Caco-2 (cell line): ENCODE data around the gene COQ4. TPM values are rescaled to one million over a fixed set of nuclear protein-coding genes. Genes with fewer than 3 reads are reported as not detected.

ENCODE experiments used
- BruUV-seq: library from RNA; stranded (reverse); fragments of 400-500 nt; replicated peaks from 2 replicates; lab custom pipeline; 2021; lab: Mats Ljungman, UMichigan
- CTCF ChIA-PET: fragments of 300-600 bp; sonication (Branson Sonifier 250); formaldehyde crosslinking; loops from one replicate; lab custom pipeline; 2022; ENCODE audit warnings: antibody characterized with exemption; lab: Charles Lee
- POLR2A ChIA-PET: fragments of 300-600 bp; sonication (Branson Sonifier 250); formaldehyde crosslinking; loops from one replicate; lab custom pipeline; 2022; ENCODE audit warnings: antibody characterized with exemption; lab: Charles Lee
- DNase-seq, 2 experiments: peaks; one replicate each; pipeline versions ENCODE4 v3.0.0 to v3.0.0-alpha.2; 2020 to 2022
- H3K27me3 ChIP-seq: replicated peaks from 2 replicates; pipeline ENCODE4 v1.6.0; 2011; ENCODE audit warnings: low read length; ENCODE audit not compliant: control insufficient read depth, insufficient read depth
- H3K36me3 ChIP-seq: 2 replicates; pipeline ENCODE4 v1.5.1; 2011; ENCODE audit warnings: low read length; ENCODE audit not compliant: control insufficient read depth, insufficient read depth
- H3K4me1 ChIP-seq: fragments of 250-450 bp; sonication (Bioruptor Pico); 2 replicates; pipeline ENCODE4 v1.5.1; 2020; ENCODE audit warnings: mild to moderate bottlenecking
- H3K4me3 ChIP-seq: 2 replicates; pipeline ENCODE4 v1.5.1; 2011; ENCODE audit warnings: low read depth, mild to moderate bottlenecking, control low read depth, low read length
- H3K9me3 ChIP-seq: fragments of 250-450 bp; sonication (Bioruptor Pico); 2 replicates; pipeline ENCODE4 v1.5.1; 2020; ENCODE audit warnings: mild to moderate bottlenecking, moderate library complexity
- H3K27ac Mint-ChIP-seq: one replicate; pipeline ENCODE4 v1.8.0; 2022; ENCODE audit warnings: mixed read lengths; ENCODE audit not compliant: unreplicated experiment
- H3K27me3 Mint-ChIP-seq: one replicate; pipeline ENCODE4 v1.8.0; 2022; ENCODE audit warnings: mixed read lengths; ENCODE audit not compliant: insufficient read depth, unreplicated experiment
- H3K36me3 Mint-ChIP-seq: one replicate; pipeline ENCODE4 v1.8.0; 2022; ENCODE audit warnings: mild to moderate bottlenecking, mixed read lengths; ENCODE audit not compliant: insufficient read depth, unreplicated experiment
- H3K4me1 Mint-ChIP-seq: one replicate; pipeline ENCODE4 v1.8.0; 2022; ENCODE audit warnings: low read depth, mixed read lengths; ENCODE audit not compliant: unreplicated experiment
- H3K4me3 Mint-ChIP-seq: one replicate; pipeline ENCODE4 v1.8.0; 2022; ENCODE audit warnings: mild to moderate bottlenecking, moderate library complexity, mixed read lengths; ENCODE audit not compliant: unreplicated experiment
- H3K9me3 Mint-ChIP-seq: one replicate; pipeline ENCODE4 v1.8.0; 2022; ENCODE audit warnings: mixed read lengths; ENCODE audit not compliant: unreplicated experiment
- CTCF ChIP-seq, 2 experiments: fragments of 200-600 bp in 1 of 2; IDR thresholded peaks; 1 replicate in 1 of 2; 2 replicates in 1 of 2; pipeline versions ENCODE4 v1.5.1 to v1.8.0; 2011 to 2022; ENCODE audit warnings: antibody characterized with exemption in 1 of 2, control low read depth in 1 of 2, inconsistent platforms in 1 of 2, low read depth in 1 of 2, low read length in 1 of 2, mild to moderate bottlenecking in 1 of 2, moderate library complexity in 1 of 2; ENCODE audit not compliant: insufficient read depth in 1 of 2, severe bottlenecking in 1 of 2, unreplicated experiment in 1 of 2
- intact Hi-C: fragments of 100-400 bp; cut with micrococcal nuclease; formaldehyde crosslinking; loops from one replicate; pipeline ENCODE4 v1.10.0; 2022; ENCODE audit not compliant: unreplicated experiment
- total RNA-seq: library from RNA; stranded (reverse); gene quantifications from 2 replicates; pipeline ENCODE4 v1.2.3, GENCODE V29; 2022

COQ4 gene
- total RNA-seq, 1 experiment from 2014 or later: 48.9 TPM

DNA sequence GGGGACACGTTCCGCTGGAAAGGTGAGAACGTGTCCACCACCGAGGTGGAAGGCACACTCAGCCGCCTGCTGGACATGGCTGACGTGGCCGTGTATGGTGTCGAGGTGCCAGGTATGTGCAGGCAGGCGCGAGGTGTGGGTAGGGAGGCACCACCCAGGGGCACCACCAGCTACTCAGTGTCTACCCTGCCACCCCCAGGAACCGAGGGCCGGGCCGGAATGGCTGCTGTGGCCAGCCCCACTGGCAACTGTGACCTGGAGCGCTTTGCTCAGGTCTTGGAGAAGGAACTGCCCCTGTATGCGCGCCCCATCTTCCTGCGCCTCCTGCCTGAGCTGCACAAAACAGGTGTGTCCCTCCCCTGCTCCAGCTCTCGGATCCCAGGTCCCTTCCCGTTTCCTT is 32.8 kb downstream of the COQ4 start:
- Histone ChIP-seq H3K4me1 (no peaks in the 10 kb centered on the region), H3K9me3 (no peaks in the 10 kb centered on the region), H3K36me3 (no peaks in the 10 kb centered on the region), H3K27me3 (no peaks in the 10 kb centered on the region), H3K4me3 (no peak overlapping the region)
- intact Hi-C loops: no loop called here
- Mint-ChIP-seq H3K27me3 (no peaks in the 10 kb centered on the region), H3K4me3 (no peak overlapping the region), H3K4me1 (no peaks in the 10 kb centered on the region), H3K27ac (no peak overlapping the region), H3K36me3 (peaks cover 30% of the 10 kb centered on the region), H3K9me3 (no peaks in the 10 kb centered on the region)
- no peak for DNase-seq
- POLR2A ChIA-PET: no interaction called here
- CTCF ChIA-PET: interaction anchor here (1.1 kb wide), 1 partner anchor 65 kb away, joined by 6 read pairs; the partner anchor contains the start of gene CERCAM
- BruUV-seq: no TSS peak
- no peak for TF ChIP-seq CTCF (IDR thresholded peaks at IDR 0.05; ENCODE audit: insufficient read depth in 1 of 2, low read depth in 1 of 2, low read length in 1 of 2, severe bottlenecking in 1 of 2, unreplicated experiment in 1 of 2)

- no peak overlapping the region for H3K4me3 ChIP-seq
- Mint-ChIP-seq H3K27me3 (no peaks in the 10 kb centered on the region), H3K4me3 (no peak overlapping the region), H3K9me3 (no peaks in the 10 kb centered on the region), H3K36me3 (peaks cover 31% of the 10 kb centered on the region), H3K4me1 (peaks cover 7% of the 10 kb centered on the region), H3K27ac (no peak overlapping the region)
- BruUV-seq: no TSS peak
- ChIA-PET CTCF (no interaction called here), POLR2A (no interaction called here)
- intact Hi-C loops: no loop called here
- no peaks in the 10 kb centered on the region for H3K36me3 ChIP-seq
- H3K4me1 ChIP-seq: peaks cover 8% of the 10 kb centered on the region; the same call in 1 of the 2 replicates
- no peaks in the 10 kb centered on the region for H3K27me3 ChIP-seq
- no peaks in the 10 kb centered on the region for H3K9me3 ChIP-seq
- no peak for DNase-seq
- TF ChIP-seq CTCF (IDR thresholded peaks at IDR 0.05; ENCODE audit: insufficient read depth in 1 of 2, low read depth in 1 of 2, low read length in 1 of 2, severe bottlenecking in 1 of 2, unreplicated experiment in 1 of 2): no peak
Observed at GRCh38 chr9:128358090-128358489, 35.5 kb downstream of the COQ4 start.

DNA sequence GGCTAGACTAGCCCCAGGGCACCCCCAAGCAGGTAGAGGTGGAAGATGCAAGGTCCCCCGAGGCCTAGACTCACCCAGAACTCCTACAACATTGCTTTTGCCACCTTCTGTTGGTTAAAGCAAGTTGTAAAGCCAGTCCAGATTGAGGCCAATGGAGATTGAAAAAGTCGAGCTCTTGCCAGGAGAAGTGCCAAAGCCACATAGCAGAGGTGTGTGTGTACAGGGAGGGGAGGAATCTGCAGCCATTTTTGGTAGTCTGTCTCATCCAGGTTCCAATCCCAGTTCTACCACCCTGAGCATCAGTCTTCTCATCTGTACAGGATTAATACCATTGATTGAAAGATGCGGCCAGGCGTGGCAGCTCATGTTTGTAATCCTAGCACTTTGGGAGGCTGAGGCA is 36.2 kb downstream of the COQ4 start:
- Histone ChIP-seq H3K36me3 (no peaks in the 10 kb centered on the region), H3K27me3 (no peaks in the 10 kb centered on the region), H3K4me1 (peaks cover 8% of the 10 kb centered on the region; the same call in 1 of the 2 replicates), H3K4me3 (no peak overlapping the region), H3K9me3 (no peaks in the 10 kb centered on the region)
- POLR2A ChIA-PET: no interaction called here
- H3K27ac Mint-ChIP-seq: no peak overlapping the region
- H3K9me3 Mint-ChIP-seq: no peaks in the 10 kb centered on the region
- H3K27me3 Mint-ChIP-seq: no peaks in the 10 kb centered on the region
- CTCF ChIA-PET: no interaction called here
- no peak overlapping the region for H3K4me3 Mint-ChIP-seq
- intact Hi-C loops: no loop called here
- DNase-seq: no peak
- peaks cover 7% of the 10 kb centered on the region for H3K4me1 Mint-ChIP-seq
- BruUV-seq: no TSS peak
- peaks cover 29% of the 10 kb centered on the region for H3K36me3 Mint-ChIP-seq
- TF ChIP-seq CTCF (IDR thresholded peaks at IDR 0.05; ENCODE audit: insufficient read depth in 1 of 2, low read depth in 1 of 2, low read length in 1 of 2, severe bottlenecking in 1 of 2, unreplicated experiment in 1 of 2): no peak
